Activated naive CD8-positive, alpha-beta T cell treated with anti-CD3 and anti-CD28 coated beads for 36 hours (primary cell): Measurements from ENCODE around the gene LCN12. TPM values are rescaled to one million over a fixed set of nuclear protein-coding genes. Genes with fewer than 3 reads are reported as not detected.

Experiments used
- total RNA-seq, 2 experiments: library from RNA; stranded (reverse); gene quantifications; one replicate each; pipeline ENCODE4 v1.2.3, GENCODE V29; 2021

LCN12 gene
- total RNA-seq, 2 experiments from 2014 or later = 0.84 to 1.2 TPM

Other genes with a start within 250 kb of the LCN12 start
- gene DIPK1B, start 239.7 kb upstream of the LCN12 start, total RNA-seq = under 1 TPM in 1 of 2 experiments, not detected in 1; 0.10 TPM
- 1 to 10 TPM; 5.4 to 6.1 TPM for gene LCN10, start 209.3 kb upstream of the LCN12 start, total RNA-seq
- not detected for gene LCN6, start 203.7 kb upstream of the LCN12 start, total RNA-seq
- gene LCN8, start 194.0 kb upstream of the LCN12 start, total RNA-seq = not detected
- gene LCN15, start 187.8 kb upstream of the LCN12 start, total RNA-seq = not detected
- gene TMEM141, start 160.9 kb upstream of the LCN12 start, total RNA-seq = 10 to 100 TPM; 49.3 to 49.6 TPM
- under 1 TPM in 1 of 2 experiments, not detected in 1; 0.43 TPM for gene CCDC183, start 155.9 kb upstream of the LCN12 start, total RNA-seq
- gene RABL6, start 144.3 kb upstream of the LCN12 start, total RNA-seq = 10 to 100 TPM; 87.0 to 88.3 TPM
- 1 to 10 TPM; 2.8 to 3.1 TPM for gene AJM1, start 109.8 kb upstream of the LCN12 start, total RNA-seq
- 10 to 100 TPM; 93.0 to 97.8 TPM for gene PHPT1, start 102.9 kb upstream of the LCN12 start, total RNA-seq
- gene MAMDC4, start 99.9 kb upstream of the LCN12 start, total RNA-seq = 10 to 100 TPM; 10.9 to 12.6 TPM
- gene EDF1, start 86.0 kb upstream of the LCN12 start, total RNA-seq = 100 to 1,000 TPM; 276 to 284 TPM
- 10 to 100 TPM; 38.8 to 45.8 TPM for gene TRAF2, start 65.8 kb upstream of the LCN12 start, total RNA-seq
- 10 to 100 TPM; 55.6 to 59.3 TPM for gene FBXW5, start 7.5 kb upstream of the LCN12 start, total RNA-seq
- gene C8G, start 7.0 kb upstream of the LCN12 start, total RNA-seq = under 1 TPM in 1 of 2 experiments, not detected in 1; 0.90 TPM
- gene PTGDS, start 25.2 kb downstream of the LCN12 start, total RNA-seq = not detected
- gene LCNL1, start 30.7 kb downstream of the LCN12 start, total RNA-seq = not detected
- gene PAXX, start 40.1 kb downstream of the LCN12 start, total RNA-seq = 10 to 100 TPM; 57.2 to 60.1 TPM
- not detected for gene CLIC3, start 44.3 kb downstream of the LCN12 start, total RNA-seq
- gene ABCA2, start 76.0 kb downstream of the LCN12 start, total RNA-seq = 1 to 10 TPM; 4.2 to 4.9 TPM
- not detected for gene FUT7, start 79.8 kb downstream of the LCN12 start, total RNA-seq
- 10 to 100 TPM; 13.2 to 13.5 TPM for gene NPDC1, start 93.9 kb downstream of the LCN12 start, total RNA-seq
- gene ENTPD2, start 101.8 kb downstream of the LCN12 start, total RNA-seq = not detected
- 10 to 100 TPM; 15.2 to 15.4 TPM for gene SAPCD2, start 118.3 kb downstream of the LCN12 start, total RNA-seq
- gene UAP1L1, start 125.2 kb downstream of the LCN12 start, total RNA-seq = 10 to 100 TPM; 22.9 to 23.5 TPM
- 10 to 100 TPM; 24.7 to 25.1 TPM for gene MAN1B1, start 134.7 kb downstream of the LCN12 start, total RNA-seq
- gene DPP7, start 162.5 kb downstream of the LCN12 start, total RNA-seq = 100 to 1,000 TPM; 267 to 289 TPM
- gene GRIN1, start 186.9 kb downstream of the LCN12 start, total RNA-seq = not detected
- not detected for gene LRRC26, start 217.8 kb downstream of the LCN12 start, total RNA-seq
- not detected for gene TMEM210, start 219.8 kb downstream of the LCN12 start, total RNA-seq
- 10 to 100 TPM; 42.6 to 48.3 TPM for gene ANAPC2, start 236.3 kb downstream of the LCN12 start, total RNA-seq
- 10 to 100 TPM; 78.1 to 80.1 TPM for gene SSNA1, start 236.4 kb downstream of the LCN12 start, total RNA-seq
- 1 to 10 TPM; 7.3 to 7.6 TPM for gene TPRN, start 248.5 kb downstream of the LCN12 start, total RNA-seq